ENCODE data around the gene STK24. TPM values are rescaled to one million over a fixed set of nuclear protein-coding genes. Genes with fewer than 3 reads are reported as not detected.
A peak's percentile ranks its signal among the peaks of the same experiment; 100 is the strongest.

Gene STK24
- total and polyA plus RNA-seq, 10 of the 15 experiments (the other 5 are each of a cell fraction or from before 2014, with no cell fraction given): 7.5 to 115 (median 52.9) TPM

DNA sequence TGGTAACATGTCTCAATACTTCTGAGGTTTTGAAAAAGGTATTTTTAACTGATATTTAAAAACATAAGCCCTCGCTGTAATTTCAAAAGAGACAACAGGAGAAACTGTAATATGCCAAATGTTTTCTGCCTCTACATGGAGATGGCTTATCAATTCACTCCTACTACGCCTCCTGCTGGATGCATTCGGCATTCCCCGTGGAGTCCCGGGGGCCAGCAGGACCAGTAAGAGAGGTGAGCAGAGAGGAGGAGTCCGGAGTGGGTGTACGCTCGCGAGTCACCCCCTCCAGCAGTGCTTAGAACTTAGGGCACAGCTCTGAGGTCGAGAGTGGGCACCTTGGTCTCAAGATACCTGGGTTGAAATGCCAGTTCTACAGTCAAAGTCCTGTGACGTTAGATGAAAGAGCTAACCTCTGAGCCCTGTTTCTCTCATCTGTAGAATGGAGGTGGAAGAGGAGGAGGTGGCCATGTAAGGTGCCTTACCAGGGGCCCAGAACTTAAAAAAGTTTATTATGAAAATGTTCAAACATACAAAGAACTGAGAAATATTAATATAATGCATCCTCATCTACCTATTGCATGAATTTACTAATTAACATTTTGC lies 110.2 kb downstream of the STK24 start:
- in situ Hi-C loops (cut with MboI): no loop called here
- POLR2A ChIA-PET: interaction anchor here (0.6 kb wide), 1 partner anchor 165 kb away, joined by 6 read pairs; no protein-coding TSS in a partner anchor

More for the DNA sequence above, 110.2 kb downstream of the STK24 start:
- 64% methylated on average over 11 of the region's 11 CpGs for WGBS (ENCODE audit: insufficient coverage, insufficient replicate concordance, low lambda C conversion rate, missing lambda C conversion rate)
- TF ChIP-seq, protein P1, sequence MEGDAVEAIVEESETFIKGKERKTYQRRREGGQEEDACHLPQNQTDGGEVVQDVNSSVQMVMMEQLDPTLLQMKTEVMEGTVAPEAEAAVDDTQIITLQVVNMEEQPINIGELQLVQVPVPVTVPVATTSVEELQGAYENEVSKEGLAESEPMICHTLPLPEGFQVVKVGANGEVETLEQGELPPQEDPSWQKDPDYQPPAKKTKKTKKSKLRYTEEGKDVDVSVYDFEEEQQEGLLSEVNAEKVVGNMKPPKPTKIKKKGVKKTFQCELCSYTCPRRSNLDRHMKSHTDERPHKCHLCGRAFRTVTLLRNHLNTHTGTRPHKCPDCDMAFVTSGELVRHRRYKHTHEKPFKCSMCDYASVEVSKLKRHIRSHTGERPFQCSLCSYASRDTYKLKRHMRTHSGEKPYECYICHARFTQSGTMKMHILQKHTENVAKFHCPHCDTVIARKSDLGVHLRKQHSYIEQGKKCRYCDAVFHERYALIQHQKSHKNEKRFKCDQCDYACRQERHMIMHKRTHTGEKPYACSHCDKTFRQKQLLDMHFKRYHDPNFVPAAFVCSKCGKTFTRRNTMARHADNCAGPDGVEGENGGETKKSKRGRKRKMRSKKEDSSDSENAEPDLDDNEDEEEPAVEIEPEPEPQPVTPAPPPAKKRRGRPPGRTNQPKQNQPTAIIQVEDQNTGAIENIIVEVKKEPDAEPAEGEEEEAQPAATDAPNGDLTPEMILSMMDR (IDR thresholded peaks at IDR 0.05 in 2 of 3, conservative IDR thresholded peaks at IDR 0.05 in 1 of 3; ENCODE audit: control insufficient read depth in 2 of 3, extremely low read depth in 1 of 3, insufficient read depth in 1 of 3, low read depth in 3 of 3, low read length in 3 of 3): peak; percentile 31 to 65 (median 61); a peak in 5 of 6 replicates
- peak; percentile 38; the same call in 1 of the 2 replicates for TF ChIP-seq SMC3 (IDR thresholded peaks at IDR 0.05; ENCODE audit: borderline replicate concordance, low read length)
- TF ChIP-seq, protein P2, sequence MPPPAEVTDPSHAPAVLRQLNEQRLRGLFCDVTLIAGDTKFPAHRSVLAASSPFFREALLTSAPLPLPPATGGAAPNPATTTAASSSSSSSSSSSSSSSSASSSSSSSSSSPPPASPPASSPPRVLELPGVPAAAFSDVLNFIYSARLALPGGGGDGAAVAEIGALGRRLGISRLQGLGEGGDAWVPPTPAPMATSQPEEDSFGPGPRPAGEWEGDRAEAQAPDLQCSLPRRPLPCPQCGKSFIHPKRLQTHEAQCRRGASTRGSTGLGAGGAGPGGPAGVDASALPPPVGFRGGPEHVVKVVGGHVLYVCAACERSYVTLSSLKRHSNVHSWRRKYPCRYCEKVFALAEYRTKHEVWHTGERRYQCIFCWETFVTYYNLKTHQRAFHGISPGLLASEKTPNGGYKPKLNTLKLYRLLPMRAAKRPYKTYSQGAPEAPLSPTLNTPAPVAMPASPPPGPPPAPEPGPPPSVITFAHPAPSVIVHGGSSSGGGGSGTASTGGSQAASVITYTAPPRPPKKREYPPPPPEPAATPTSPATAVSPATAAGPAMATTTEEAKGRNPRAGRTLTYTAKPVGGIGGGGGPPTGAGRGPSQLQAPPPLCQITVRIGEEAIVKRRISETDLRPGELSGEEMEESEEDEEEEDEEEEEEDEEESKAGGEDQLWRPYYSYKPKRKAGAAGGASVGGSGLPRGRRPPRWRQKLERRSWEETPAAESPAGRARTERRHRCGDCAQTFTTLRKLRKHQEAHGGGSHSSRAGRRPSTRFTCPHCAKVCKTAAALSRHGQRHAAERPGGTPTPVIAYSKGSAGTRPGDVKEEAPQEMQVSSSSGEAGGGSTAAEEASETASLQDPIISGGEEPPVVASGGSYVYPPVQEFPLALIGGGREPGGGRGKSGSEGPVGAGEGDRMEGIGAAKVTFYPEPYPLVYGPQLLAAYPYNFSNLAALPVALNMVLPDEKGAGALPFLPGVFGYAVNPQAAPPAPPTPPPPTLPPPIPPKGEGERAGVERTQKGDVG (CRISPR knock-in tag; IDR thresholded peaks at IDR 0.05): no peak
- no peak for TF ChIP-seq ATF7 (IDR thresholded peaks at IDR 0.05; ENCODE audit: low read depth)
- TF ChIP-seq RAD21 (IDR thresholded peaks at IDR 0.05; ENCODE audit: insufficient read depth, low read depth, low read length): peak; percentile 37
- TF ChIP-seq, protein P3, sequence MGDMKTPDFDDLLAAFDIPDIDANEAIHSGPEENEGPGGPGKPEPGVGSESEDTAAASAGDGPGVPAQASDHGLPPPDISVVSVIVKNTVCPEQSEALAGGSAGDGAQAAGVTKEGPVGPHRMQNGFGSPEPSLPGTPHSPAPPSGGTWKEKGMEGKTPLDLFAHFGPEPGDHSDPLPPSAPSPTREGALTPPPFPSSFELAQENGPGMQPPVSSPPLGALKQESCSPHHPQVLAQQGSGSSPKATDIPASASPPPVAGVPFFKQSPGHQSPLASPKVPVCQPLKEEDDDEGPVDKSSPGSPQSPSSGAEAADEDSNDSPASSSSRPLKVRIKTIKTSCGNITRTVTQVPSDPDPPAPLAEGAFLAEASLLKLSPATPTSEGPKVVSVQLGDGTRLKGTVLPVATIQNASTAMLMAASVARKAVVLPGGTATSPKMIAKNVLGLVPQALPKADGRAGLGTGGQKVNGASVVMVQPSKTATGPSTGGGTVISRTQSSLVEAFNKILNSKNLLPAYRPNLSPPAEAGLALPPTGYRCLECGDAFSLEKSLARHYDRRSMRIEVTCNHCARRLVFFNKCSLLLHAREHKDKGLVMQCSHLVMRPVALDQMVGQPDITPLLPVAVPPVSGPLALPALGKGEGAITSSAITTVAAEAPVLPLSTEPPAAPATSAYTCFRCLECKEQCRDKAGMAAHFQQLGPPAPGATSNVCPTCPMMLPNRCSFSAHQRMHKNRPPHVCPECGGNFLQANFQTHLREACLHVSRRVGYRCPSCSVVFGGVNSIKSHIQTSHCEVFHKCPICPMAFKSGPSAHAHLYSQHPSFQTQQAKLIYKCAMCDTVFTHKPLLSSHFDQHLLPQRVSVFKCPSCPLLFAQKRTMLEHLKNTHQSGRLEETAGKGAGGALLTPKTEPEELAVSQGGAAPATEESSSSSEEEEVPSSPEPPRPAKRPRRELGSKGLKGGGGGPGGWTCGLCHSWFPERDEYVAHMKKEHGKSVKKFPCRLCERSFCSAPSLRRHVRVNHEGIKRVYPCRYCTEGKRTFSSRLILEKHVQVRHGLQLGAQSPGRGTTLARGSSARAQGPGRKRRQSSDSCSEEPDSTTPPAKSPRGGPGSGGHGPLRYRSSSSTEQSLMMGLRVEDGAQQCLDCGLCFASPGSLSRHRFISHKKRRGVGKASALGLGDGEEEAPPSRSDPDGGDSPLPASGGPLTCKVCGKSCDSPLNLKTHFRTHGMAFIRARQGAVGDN (IDR thresholded peaks at IDR 0.05): no peak
- TF ChIP-seq KLF5 (IDR thresholded peaks at IDR 0.05; ENCODE audit: partially characterized antibody): no peak
- FAIRE-seq (no peak), ATAC-seq (peak; percentile 78), DNase-seq (ENCODE audit: low read depth, low spot score) (no peak)
- Histone ChIP-seq H2AFZ (ENCODE audit: control insufficient read depth, low read depth, low read length) (no peak overlapping the region), H3K4me2 (ENCODE audit: control insufficient read depth, insufficient read depth) (no peak overlapping the region), H3K4me1 (ENCODE audit: control insufficient read depth, insufficient read depth, low read length) (no peaks in the 10 kb centered on the region), H3K36me3 (ENCODE audit: control insufficient read depth in 2 of 2, insufficient read depth in 2 of 2, low read length in 1 of 2) (peaks cover 30 to 53% of the 10 kb centered on the region in 2 experiments), H3K27me3 (replicated peaks in 1 of 2; ENCODE audit: control insufficient read depth in 2 of 2, insufficient read depth in 2 of 2, low read length in 1 of 2) (no peaks in the 10 kb centered on the region), H3K9me3 (replicated peaks; ENCODE audit: control insufficient read depth, insufficient read depth, low read length) (no peaks in the 10 kb centered on the region), H3K79me2 (ENCODE audit: control insufficient read depth, insufficient read depth, low read length) (no peaks in the 10 kb centered on the region; the same call in 1 of the 2 replicates), H3K4me3 (no peak overlapping the region), H4K20me1 (ENCODE audit: control insufficient read depth, insufficient read depth) (no peaks in the 10 kb centered on the region; the same call in 1 of the 2 replicates), H3K9ac (ENCODE audit: control insufficient read depth, insufficient read depth, low read length) (no peak overlapping the region), H3K27ac (ENCODE audit: control insufficient read depth, insufficient read depth) (no peak overlapping the region)
- ChIA-PET RAD21 (ENCODE audit: unreplicated experiment) (interaction anchor here (1.0 to 1.5 kb wide), 2 partner anchors 187 to 432 kb away, joined by 3 read pairs; no protein-coding TSS in a partner anchor), CTCF (interaction anchor here (0.6 to 6.5 kb wide), 18 partner anchors 9 to 611 kb away, joined by 3 to 54 read pairs (median 4); no protein-coding TSS in a partner anchor), SMC1A (ENCODE audit: uncharacterized antibody, unreplicated experiment) (interaction anchor here (0.8 to 2.9 kb wide), 10 partner anchors 17 to 611 kb away, joined by 3 to 15 read pairs (median 6); no protein-coding TSS in a partner anchor)
- no TSS peak for BruUV-seq (replicated peaks)
- intact Hi-C loops (cut with micrococcal nuclease; ENCODE audit: unreplicated experiment): loop anchor here (5.0 kb wide), 1 partner anchor 186 kb away; no protein-coding TSS in a partner anchor
